ENCODE data around the gene DNPH1. TPM values are rescaled to one million over a fixed set of nuclear protein-coding genes. Genes with fewer than 3 reads are reported as not detected.

Gene DNPH1
- total RNA-seq, 1 donor from 2014 or later, result 27.2 TPM

DNA sequence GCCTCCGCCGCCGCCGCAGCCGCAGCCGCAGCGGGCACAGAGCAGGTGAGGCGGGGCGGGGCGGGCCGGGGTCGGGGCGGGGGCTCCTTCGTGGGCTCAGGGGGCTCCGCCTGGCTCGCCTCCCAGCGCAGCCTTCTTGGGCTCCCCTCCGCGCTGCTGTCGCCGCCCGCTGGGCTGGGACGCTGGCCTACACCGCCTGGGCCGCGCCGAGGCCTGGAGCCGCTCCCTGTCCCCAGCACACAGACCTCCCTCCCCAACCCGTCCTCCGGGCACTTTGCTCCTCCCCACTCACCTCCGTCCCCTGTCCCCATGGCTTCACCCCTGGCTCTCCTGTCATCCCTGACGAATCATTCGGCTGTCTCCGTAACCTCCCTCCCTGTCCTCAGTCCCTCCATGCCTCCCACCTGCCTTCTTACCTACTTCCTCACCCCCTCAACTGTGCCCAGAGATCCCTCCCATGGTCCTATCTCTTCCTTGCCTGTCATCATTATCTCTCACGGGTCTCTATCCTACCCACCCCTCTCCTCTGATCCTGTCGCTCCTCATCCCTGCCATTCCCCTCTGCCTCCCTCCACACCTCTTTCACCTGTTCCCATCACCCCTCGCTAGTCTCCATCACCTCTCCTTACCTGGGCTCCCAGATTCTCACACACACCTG is 14.5 kb upstream of the DNPH1 start:
- TF ChIP-seq, protein P1, sequence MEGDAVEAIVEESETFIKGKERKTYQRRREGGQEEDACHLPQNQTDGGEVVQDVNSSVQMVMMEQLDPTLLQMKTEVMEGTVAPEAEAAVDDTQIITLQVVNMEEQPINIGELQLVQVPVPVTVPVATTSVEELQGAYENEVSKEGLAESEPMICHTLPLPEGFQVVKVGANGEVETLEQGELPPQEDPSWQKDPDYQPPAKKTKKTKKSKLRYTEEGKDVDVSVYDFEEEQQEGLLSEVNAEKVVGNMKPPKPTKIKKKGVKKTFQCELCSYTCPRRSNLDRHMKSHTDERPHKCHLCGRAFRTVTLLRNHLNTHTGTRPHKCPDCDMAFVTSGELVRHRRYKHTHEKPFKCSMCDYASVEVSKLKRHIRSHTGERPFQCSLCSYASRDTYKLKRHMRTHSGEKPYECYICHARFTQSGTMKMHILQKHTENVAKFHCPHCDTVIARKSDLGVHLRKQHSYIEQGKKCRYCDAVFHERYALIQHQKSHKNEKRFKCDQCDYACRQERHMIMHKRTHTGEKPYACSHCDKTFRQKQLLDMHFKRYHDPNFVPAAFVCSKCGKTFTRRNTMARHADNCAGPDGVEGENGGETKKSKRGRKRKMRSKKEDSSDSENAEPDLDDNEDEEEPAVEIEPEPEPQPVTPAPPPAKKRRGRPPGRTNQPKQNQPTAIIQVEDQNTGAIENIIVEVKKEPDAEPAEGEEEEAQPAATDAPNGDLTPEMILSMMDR (IDR thresholded peaks at IDR 0.05), result no peak
- Mint-ChIP-seq H3K36me3 (ENCODE audit: unreplicated experiment) (peaks cover 5% of the 10 kb centered on the region), H3K27ac (ENCODE audit: unreplicated experiment) (no peak overlapping the region), H3K27me3 (ENCODE audit: unreplicated experiment) (peaks cover 11% of the 10 kb centered on the region), H3K9me3 (ENCODE audit: unreplicated experiment) (peaks cover 9% of the 10 kb centered on the region), H3K4me1 (ENCODE audit: unreplicated experiment) (peaks cover 10% of the 10 kb centered on the region), H3K4me3 (ENCODE audit: unreplicated experiment) (no peak overlapping the region)
- no peak for DNase-seq (ENCODE audit: extremely low spot score, unreplicated experiment)

DNA sequence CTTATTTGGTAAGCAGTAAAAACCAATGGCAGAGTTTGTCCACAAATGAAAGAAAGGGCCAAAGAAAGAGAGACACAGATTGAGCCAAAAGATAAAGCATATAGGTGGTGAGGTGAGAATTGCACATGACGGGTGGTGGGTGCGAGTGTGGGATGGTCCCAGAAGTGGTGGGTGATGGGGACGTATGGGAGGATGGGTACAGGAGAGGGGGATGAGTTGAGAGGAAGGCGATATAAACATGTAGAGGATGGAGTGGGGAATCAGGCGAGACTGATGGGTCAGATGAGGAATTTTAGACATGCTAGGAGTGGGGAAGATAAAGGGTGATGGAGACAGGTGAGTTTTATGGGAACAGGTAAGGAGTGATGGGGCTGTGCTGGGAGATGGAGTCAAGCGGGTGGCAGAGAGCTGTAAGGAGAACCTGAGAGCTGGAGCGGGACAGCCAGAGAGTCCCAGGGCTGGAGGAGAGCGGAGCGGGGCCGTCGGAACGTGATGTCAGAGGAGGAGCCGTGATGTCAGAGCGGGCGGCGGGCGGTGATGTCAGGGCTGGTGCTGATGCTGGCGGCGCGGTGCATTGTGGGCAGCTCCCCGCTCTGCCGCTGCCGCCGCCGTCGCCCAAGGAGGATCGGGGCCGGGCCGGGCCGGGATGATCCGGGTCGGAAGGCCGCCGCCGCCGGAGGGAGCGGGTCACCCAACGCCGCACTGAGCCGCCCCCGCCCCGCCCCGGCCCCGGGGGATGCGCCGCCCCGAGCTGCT is 13.8 kb upstream of the DNPH1 start, which contains the start of gene TTBK1:
Gene TTBK1 (plus strand): TSS at position 574 of the 756 bp plus-strand sequence. CDS start 3,180 bp downstream, outside the sequence.
- TF ChIP-seq, protein P1 (IDR thresholded peaks at IDR 0.05), result no peak
- DNase-seq (ENCODE audit: extremely low spot score, unreplicated experiment), result no peak
- Mint-ChIP-seq H3K27ac (ENCODE audit: unreplicated experiment) (no peak within 1 kb of the TSS), H3K36me3 (ENCODE audit: unreplicated experiment) (peaks cover 5% of the 10 kb centered on the region), H3K9me3 (ENCODE audit: unreplicated experiment) (peaks cover 9% of the 10 kb centered on the region), H3K4me3 (ENCODE audit: unreplicated experiment) (no peak within 1 kb of the TSS), H3K4me1 (ENCODE audit: unreplicated experiment) (peaks cover 10% of the 10 kb centered on the region), H3K27me3 (ENCODE audit: unreplicated experiment) (peaks cover 16% of the 10 kb centered on the region)

DNA sequence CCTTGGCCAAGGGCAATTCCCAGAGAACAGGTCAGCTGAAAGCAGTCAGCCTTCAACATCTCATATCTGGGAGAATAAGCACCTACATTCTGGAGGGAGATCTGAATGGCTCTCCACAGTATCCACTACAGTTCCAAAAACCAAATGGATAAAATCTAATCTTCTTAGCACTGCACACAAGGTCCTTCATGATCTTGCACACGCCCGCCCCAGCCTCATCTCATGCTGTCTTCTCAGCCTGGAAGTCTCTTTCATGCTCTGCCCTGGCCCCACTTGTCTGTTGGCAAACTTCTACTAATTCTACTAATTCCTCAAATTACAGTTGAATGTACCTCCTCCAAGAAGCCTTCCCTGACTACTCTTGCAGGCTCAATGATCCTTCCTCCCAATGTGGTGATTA is 12.2 kb upstream of the DNPH1 start:
- Mint-ChIP-seq H3K4me1 (ENCODE audit: unreplicated experiment) (peaks cover under 1% of the 10 kb centered on the region), H3K4me3 (ENCODE audit: unreplicated experiment) (no peak overlapping the region), H3K27me3 (ENCODE audit: unreplicated experiment) (peaks cover 30% of the 10 kb centered on the region), H3K9me3 (ENCODE audit: unreplicated experiment) (peaks cover 9% of the 10 kb centered on the region), H3K36me3 (ENCODE audit: unreplicated experiment) (peaks cover 5% of the 10 kb centered on the region), H3K27ac (ENCODE audit: unreplicated experiment) (no peak overlapping the region)
- TF ChIP-seq, protein P1 (IDR thresholded peaks at IDR 0.05), result no peak
- no peak for DNase-seq (ENCODE audit: extremely low spot score, unreplicated experiment)

DNA sequence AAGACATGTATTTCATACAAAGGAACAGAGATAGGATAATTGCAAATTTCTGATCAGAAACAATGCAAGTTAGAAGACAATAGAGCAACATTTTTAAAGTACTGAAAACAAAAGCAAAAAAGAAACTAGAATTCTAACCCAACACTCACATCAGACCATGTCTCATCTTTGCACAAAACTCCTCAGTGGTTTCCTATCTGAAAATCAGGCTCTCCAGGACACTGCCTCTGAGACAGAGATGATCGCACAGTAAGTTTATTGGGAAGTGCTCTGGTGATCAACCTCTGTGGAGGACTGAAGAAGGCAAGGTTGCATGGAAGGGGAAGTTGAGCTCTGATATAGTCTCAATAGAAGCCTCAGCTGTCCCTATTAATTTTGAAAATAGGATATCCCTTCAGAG is 11.7 kb upstream of the DNPH1 start:
- TF ChIP-seq, protein P1 (IDR thresholded peaks at IDR 0.05), result no peak
- Mint-ChIP-seq H3K27me3 (ENCODE audit: unreplicated experiment) (peaks cover 34% of the 10 kb centered on the region), H3K9me3 (ENCODE audit: unreplicated experiment) (peaks cover 9% of the 10 kb centered on the region), H3K4me3 (ENCODE audit: unreplicated experiment) (no peak overlapping the region), H3K4me1 (ENCODE audit: unreplicated experiment) (no peaks in the 10 kb centered on the region), H3K36me3 (ENCODE audit: unreplicated experiment) (peaks cover 5% of the 10 kb centered on the region), H3K27ac (ENCODE audit: unreplicated experiment) (no peak overlapping the region)
- no peak for DNase-seq (ENCODE audit: extremely low spot score, unreplicated experiment)

DNA sequence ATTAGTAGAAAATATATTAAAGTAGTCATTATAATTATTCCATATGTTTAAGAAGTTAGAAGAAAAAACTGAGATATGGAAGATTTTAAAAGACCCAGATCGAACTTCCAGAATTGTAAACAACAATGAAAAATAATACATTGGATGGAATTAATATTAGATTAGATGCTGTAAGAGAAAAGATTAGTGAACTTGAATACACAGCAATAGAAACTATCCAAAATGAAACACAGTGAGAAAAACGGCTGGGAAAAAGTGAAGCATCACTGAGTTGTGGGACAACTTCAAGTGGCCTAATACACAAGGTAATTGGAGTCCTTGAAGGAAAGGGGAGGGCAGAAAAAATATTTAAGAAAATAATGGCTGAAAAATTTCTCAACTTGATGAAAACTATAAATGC is 9.8 kb upstream of the DNPH1 start:
- no peak overlapping the region for H3K4me3 Mint-ChIP-seq (ENCODE audit: unreplicated experiment)
- H3K36me3 Mint-ChIP-seq (ENCODE audit: unreplicated experiment), result peaks cover 5% of the 10 kb centered on the region
- TF ChIP-seq, protein P1 (IDR thresholded peaks at IDR 0.05), result no peak
- peaks cover 9% of the 10 kb centered on the region for H3K9me3 Mint-ChIP-seq (ENCODE audit: unreplicated experiment)
- H3K4me1 Mint-ChIP-seq (ENCODE audit: unreplicated experiment), result no peaks in the 10 kb centered on the region
- peaks cover 37% of the 10 kb centered on the region for H3K27me3 Mint-ChIP-seq (ENCODE audit: unreplicated experiment)
- DNase-seq (ENCODE audit: extremely low spot score, unreplicated experiment), result no peak
- H3K27ac Mint-ChIP-seq (ENCODE audit: unreplicated experiment), result no peak overlapping the region

Data from osteocyte (in vitro differentiated cells).